Measurements from ENCODE around the gene ADORA2B.

The ADORA2B gene

GRCh38 chr17:15971098-15971678, 26.3 kb downstream of the ADORA2B start:
- Histone ChIP-seq H3K4me3 (no peak overlapping the region), H3K27ac (no peak overlapping the region), H3K4me1 (no peaks in the 10 kb centered on the region), H3K36me3 (peaks cover 1 to 12% (median 11%) of the 10 kb centered on the region in 3 donors), H3K27me3 (peaks cover 0 to 2% of the 10 kb centered on the region in 2 donors), H3K9me3 (no peaks in the 10 kb centered on the region)
- intact Hi-C loops (cut with DNase I; ENCODE audit: low total_unique reads): no loop called here
- no peak for DNase-seq
- no peak for TF ChIP-seq CTCF (IDR thresholded peaks at IDR 0.05)

- Histone ChIP-seq H3K4me3 (no peak overlapping the region), H3K36me3 (peaks cover 8 to 19% (median 18%) of the 10 kb centered on the region in 3 donors), H3K27me3 (peaks cover 0 to 2% of the 10 kb centered on the region in 2 donors), H3K9me3 (no peaks in the 10 kb centered on the region), H3K4me1 (no peaks in the 10 kb centered on the region), H3K27ac (no peak overlapping the region)
- intact Hi-C loops (cut with DNase I; ENCODE audit: low total_unique reads): no loop called here
- TF ChIP-seq CTCF (IDR thresholded peaks at IDR 0.05): no peak
- DNase-seq: no peak
Measured at GRCh38 chr17:15971882-15972281, 27.0 kb downstream of the ADORA2B start.

GRCh38 chr17:15972497-15972951, 27.6 kb downstream of the ADORA2B start:
- no peak for TF ChIP-seq CTCF (IDR thresholded peaks at IDR 0.05)
- Histone ChIP-seq H3K27ac (no peak overlapping the region), H3K27me3 (peaks cover 0 to 2% of the 10 kb centered on the region in 2 donors), H3K9me3 (no peaks in the 10 kb centered on the region), H3K4me1 (no peaks in the 10 kb centered on the region), H3K4me3 (no peak overlapping the region), H3K36me3 (peaks cover 10 to 26% (median 24%) of the 10 kb centered on the region in 3 donors)
- DNase-seq: no peak
- intact Hi-C loops (cut with DNase I; ENCODE audit: low total_unique reads): no loop called here

GRCh38 chr17:15973016-15973415, 28.1 kb downstream of the ADORA2B start:
- DNase-seq: no peak
- intact Hi-C loops (cut with DNase I; ENCODE audit: low total_unique reads): no loop called here
- TF ChIP-seq CTCF (IDR thresholded peaks at IDR 0.05): no peak

GRCh38 chr17:15973834-15974233, 28.9 kb downstream of the ADORA2B start:
- Histone ChIP-seq H3K4me3 (no peak overlapping the region), H3K9me3 (no peaks in the 10 kb centered on the region), H3K27me3 (peaks cover 0 to 1% of the 10 kb centered on the region in 2 donors), H3K4me1 (no peaks in the 10 kb centered on the region), H3K27ac (no peak overlapping the region), H3K36me3 (peaks cover 10 to 38% (median 35%) of the 10 kb centered on the region in 3 donors)
- no peak for TF ChIP-seq CTCF (IDR thresholded peaks at IDR 0.05)
- DNase-seq: no peak
- intact Hi-C loops (cut with DNase I; ENCODE audit: low total_unique reads): no loop called here

More at GRCh38 chr17:15973016-15973415, 28.1 kb downstream of the ADORA2B start:
- no peaks in the 10 kb centered on the region for H3K9me3 ChIP-seq
- H3K27ac ChIP-seq: no peak overlapping the region
- H3K4me1 ChIP-seq: no peaks in the 10 kb centered on the region
- H3K4me3 ChIP-seq: no peak overlapping the region
- peaks cover 0 to 2% of the 10 kb centered on the region in 2 donors for H3K27me3 ChIP-seq
- H3K36me3 ChIP-seq: peaks cover 10 to 31% (median 29%) of the 10 kb centered on the region in 3 donors

Measured in tibial artery (tissue), 4 donors.